Astrocyte (in vitro differentiated cells and primary cell): ENCODE data around the gene OSBPL1A. TPM values are rescaled to one million over a fixed set of nuclear protein-coding genes. Genes with fewer than 3 reads are reported as not detected.
A peak's percentile ranks its signal among the peaks of the same experiment; 100 is the strongest.

ENCODE experiments used
- DNase-seq: peaks from one replicate; pipeline ENCODE4 v3.0.0-alpha.2; 2010; ENCODE audit warnings: low read depth
- FAIRE-seq: peaks from 2 replicates; lab custom pipeline; 2011; peaks lifted over from hg19 to GRCh38; lab: Jason Lieb, UNC
- H2AFZ ChIP-seq: 2 replicates; pipeline ENCODE4 v1.6.0; 2012; ENCODE audit warnings: low read depth, low read length, inconsistent platforms
- H3K27ac ChIP-seq: 2 replicates; pipeline ENCODE4 v1.5.1; 2011; ENCODE audit warnings: low read depth, low read length, inconsistent platforms
- H3K27me3 ChIP-seq: 2 replicates; pipeline ENCODE4 v1.6.0; 2011; ENCODE audit warnings: low read length, inconsistent platforms; ENCODE audit not compliant: insufficient read depth
- H3K36me3 ChIP-seq: 2 replicates; pipeline ENCODE4 v1.5.1; 2011; ENCODE audit warnings: low read length, inconsistent platforms; ENCODE audit not compliant: insufficient read depth
- H3K4me1 ChIP-seq: 2 replicates; pipeline ENCODE4 v1.5.1; 2011; ENCODE audit warnings: low read length, inconsistent platforms; ENCODE audit not compliant: insufficient read depth
- H3K4me2 ChIP-seq: 2 replicates; pipeline ENCODE4 v1.6.0; 2012; ENCODE audit warnings: low read length, inconsistent platforms
- H3K4me3 ChIP-seq: 2 replicates; pipeline ENCODE4 v1.5.1; 2011; ENCODE audit warnings: low read depth, mild to moderate bottlenecking, low read length, inconsistent platforms; ENCODE audit not compliant: insufficient read depth
- H3K79me2 ChIP-seq: 2 replicates; pipeline ENCODE4 v1.6.0; 2012; ENCODE audit warnings: mild to moderate bottlenecking, low read length, inconsistent platforms; ENCODE audit not compliant: insufficient read depth
- H3K9ac ChIP-seq: 2 replicates; pipeline ENCODE4 v1.6.0; 2012; ENCODE audit warnings: mild to moderate bottlenecking, low read length, inconsistent platforms
- H3K9me3 ChIP-seq: 2 replicates; pipeline ENCODE4 v1.5.1; 2012; ENCODE audit warnings: low read depth, mild to moderate bottlenecking, low read length, inconsistent platforms; ENCODE audit not compliant: insufficient read depth
- H4K20me1 ChIP-seq: 2 replicates; pipeline ENCODE4 v1.6.0; 2012; ENCODE audit warnings: low read length, inconsistent platforms; ENCODE audit not compliant: insufficient read depth
- H3K27ac Mint-ChIP-seq: one replicate; pipeline ENCODE4 v1.8.0; 2021; ENCODE audit warnings: mild to moderate bottlenecking, mixed read lengths; ENCODE audit not compliant: unreplicated experiment
- H3K27me3 Mint-ChIP-seq: one replicate; pipeline ENCODE4 v1.8.0; 2021; ENCODE audit warnings: low read depth, mixed read lengths; ENCODE audit not compliant: unreplicated experiment
- H3K36me3 Mint-ChIP-seq: one replicate; pipeline ENCODE4 v1.8.0; 2021; ENCODE audit warnings: low read depth, mixed read lengths; ENCODE audit not compliant: unreplicated experiment
- H3K4me1 Mint-ChIP-seq: one replicate; pipeline ENCODE4 v1.8.0; 2021; ENCODE audit warnings: low read depth, mixed read lengths; ENCODE audit not compliant: unreplicated experiment
- H3K4me3 Mint-ChIP-seq: one replicate; pipeline ENCODE4 v1.8.0; 2021; ENCODE audit warnings: mild to moderate bottlenecking, moderate library complexity, mixed read lengths; ENCODE audit not compliant: unreplicated experiment
- H3K9me3 Mint-ChIP-seq: one replicate; pipeline ENCODE4 v1.8.0; 2021; ENCODE audit warnings: mild to moderate bottlenecking, mixed read lengths; ENCODE audit not compliant: unreplicated experiment
- CTCF ChIP-seq: IDR thresholded peaks from 2 replicates; pipeline ENCODE4 v1.5.1; 2011; ENCODE audit warnings: low read depth, mild to moderate bottlenecking, inconsistent platforms, low read length, moderate library complexity; ENCODE audit not compliant: insufficient read depth
- EZH2 ChIP-seq: IDR thresholded peaks from 2 replicates; pipeline ENCODE4 v1.6.1; 2012; ENCODE audit warnings: mild to moderate bottlenecking, low read length, inconsistent platforms; ENCODE audit not compliant: insufficient read depth
- total RNA-seq: library from RNA; stranded (reverse); gene quantifications from 2 replicates; pipeline ENCODE4 v1.2.1, GENCODE V29; 2021

OSBPL1A gene
- total RNA-seq, 1 donor from 2014 or later: 27.7 TPM

- Histone ChIP-seq H3K36me3 (no peaks in the 10 kb centered on the region), H3K27ac (no peak overlapping the region), H3K79me2 (no peaks in the 10 kb centered on the region), H3K4me1 (no peaks in the 10 kb centered on the region), H3K27me3 (no peaks in the 10 kb centered on the region), H3K9ac (no peak overlapping the region), H3K9me3 (no peaks in the 10 kb centered on the region), H3K4me3 (no peak overlapping the region), H4K20me1 (no peaks in the 10 kb centered on the region), H3K4me2 (no peak overlapping the region), H2AFZ (no peak overlapping the region)
- no peak overlapping the region for H3K4me3 Mint-ChIP-seq
- no peaks in the 10 kb centered on the region for H3K9me3 Mint-ChIP-seq
- peaks cover 12% of the 10 kb centered on the region for H3K4me1 Mint-ChIP-seq
- TF ChIP-seq EZH2: no peak
- no peak for TF ChIP-seq CTCF
- H3K36me3 Mint-ChIP-seq: peaks cover 4% of the 10 kb centered on the region
- no peaks in the 10 kb centered on the region for H3K27me3 Mint-ChIP-seq
- H3K27ac Mint-ChIP-seq: peak overlapping the region; percentile 87
- FAIRE-seq (no peak), DNase-seq (no peak)
Measured at GRCh38 chr18:24199372-24199962, 198.2 kb downstream of the OSBPL1A start.

GRCh38 chr18:24198461-24198860, 199.2 kb downstream of the OSBPL1A start:
- H3K36me3 Mint-ChIP-seq: peaks cover 4% of the 10 kb centered on the region
- no peak for DNase-seq
- Histone ChIP-seq H3K4me3 (no peak overlapping the region), H3K9me3 (no peaks in the 10 kb centered on the region), H3K9ac (no peak overlapping the region), H3K27ac (no peak overlapping the region), H3K36me3 (no peaks in the 10 kb centered on the region), H3K27me3 (no peaks in the 10 kb centered on the region), H3K4me1 (no peaks in the 10 kb centered on the region), H3K4me2 (no peak overlapping the region), H3K79me2 (no peaks in the 10 kb centered on the region), H4K20me1 (no peaks in the 10 kb centered on the region), H2AFZ (no peak overlapping the region)
- H3K4me3 Mint-ChIP-seq: no peak overlapping the region
- no peaks in the 10 kb centered on the region for H3K27me3 Mint-ChIP-seq
- H3K4me1 Mint-ChIP-seq: peaks cover 12% of the 10 kb centered on the region
- no peak for FAIRE-seq
- no peak overlapping the region for H3K27ac Mint-ChIP-seq
- TF ChIP-seq CTCF: no peak
- TF ChIP-seq EZH2: no peak
- H3K9me3 Mint-ChIP-seq: no peaks in the 10 kb centered on the region

DNA sequence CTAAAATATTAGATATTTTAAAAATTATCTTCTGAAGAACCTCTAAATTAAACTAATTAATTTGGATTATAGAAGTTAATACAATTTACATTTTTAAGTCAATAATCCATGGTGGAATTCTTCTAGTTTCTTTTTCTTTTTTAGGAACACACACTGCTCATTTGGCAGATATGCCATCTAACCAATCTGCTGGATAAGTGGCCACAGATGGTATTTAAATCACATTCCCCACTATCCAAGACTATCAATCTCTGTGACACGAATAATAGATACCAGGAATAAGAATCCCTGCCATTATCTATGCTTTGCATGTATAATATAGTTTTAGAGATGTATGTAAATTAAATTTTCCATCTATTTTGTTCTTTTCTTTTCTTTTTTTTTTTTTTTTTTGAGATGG, 200.2 kb downstream of the OSBPL1A start:
- no peak overlapping the region for H3K27ac ChIP-seq
- no peak for FAIRE-seq
- no peaks in the 10 kb centered on the region for H3K9me3 ChIP-seq

More for the DNA sequence above, 200.2 kb downstream of the OSBPL1A start:
- peaks cover 12% of the 10 kb centered on the region for H3K4me1 Mint-ChIP-seq
- H3K4me3 Mint-ChIP-seq: no peak overlapping the region
- Histone ChIP-seq H2AFZ (no peak overlapping the region), H3K27me3 (no peaks in the 10 kb centered on the region), H3K4me3 (no peak overlapping the region), H3K36me3 (no peaks in the 10 kb centered on the region), H3K9ac (no peak overlapping the region), H3K4me2 (no peak overlapping the region), H3K4me1 (no peaks in the 10 kb centered on the region), H4K20me1 (no peaks in the 10 kb centered on the region), H3K79me2 (no peaks in the 10 kb centered on the region)
- no peaks in the 10 kb centered on the region for H3K27me3 Mint-ChIP-seq
- H3K9me3 Mint-ChIP-seq: no peaks in the 10 kb centered on the region
- H3K27ac Mint-ChIP-seq: no peak overlapping the region
- H3K36me3 Mint-ChIP-seq: peaks cover 5% of the 10 kb centered on the region
- TF ChIP-seq CTCF (no peak), EZH2 (no peak)
- DNase-seq: peak; percentile 36
